ENCODE measurements around the gene NRXN3. TPM values are rescaled to one million over a fixed set of nuclear protein-coding genes. Genes with fewer than 3 reads are reported as not detected.

Gene NRXN3
- total RNA-seq, 5 donors from 2014 or later (not counting 1 experiment from before 2014, with no cell fraction given), result not detected

GRCh38 chr14:79528828-79529416 lies 1358.7 kb downstream of the NRXN3 start:
- CTCF ChIA-PET, result no interaction called here

GRCh38 chr14:79530555-79530954 lies 1360.4 kb downstream of the NRXN3 start:
- ATAC-seq (replicated peaks in 1 of 4) (no peak), DNase-seq (no peak)
- Histone ChIP-seq H3K4me1 (ENCODE audit: control insufficient read depth in 1 of 2, extremely low read depth in 1 of 2, insufficient read depth in 2 of 2, low read length in 2 of 2) (no peaks in the 10 kb centered on the region), H3K9me3 (no peaks in the 10 kb centered on the region), H3K36me3 (ENCODE audit: control insufficient read depth in 2 of 2, extremely low read depth in 1 of 2, insufficient read depth in 1 of 2, low read length in 1 of 2) (no peaks in the 10 kb centered on the region), H3K27ac (ENCODE audit: low read length) (no peak overlapping the region), H3K4me3 (ENCODE audit: control insufficient read depth in 1 of 2, extremely low read depth in 1 of 2, low read length in 1 of 2) (no peak overlapping the region), H3K27me3 (replicated peaks in 1 of 2; ENCODE audit: control insufficient read depth in 2 of 2, extremely low read depth in 1 of 2, insufficient read depth in 2 of 2, low read length in 1 of 2) (no peaks in the 10 kb centered on the region)
- Mint-ChIP-seq H3K9me3 (peaks cover 0 to 5% (median 0%) of the 10 kb centered on the region in 3 donors), H3K36me3 (no peaks in the 10 kb centered on the region), H3K27me3 (no peaks in the 10 kb centered on the region), H3K4me3 (no peak overlapping the region), H3K4me1 (no peaks in the 10 kb centered on the region), H3K27ac (no peak overlapping the region)
- POLR2A ChIA-PET, result no interaction called here
- CTCF ChIA-PET, result no interaction called here
- no CpG with 5 or more reads among the region's 1 CpG for WGBS (ENCODE audit: insufficient coverage)

More at GRCh38 chr14:79528828-79529416, 1358.7 kb downstream of the NRXN3 start:
- DNase-seq (no peak), ATAC-seq (replicated peaks in 1 of 4) (no peak)
- H3K4me1 ChIP-seq (ENCODE audit: control insufficient read depth in 1 of 2, extremely low read depth in 1 of 2, insufficient read depth in 2 of 2, low read length in 2 of 2), result no peaks in the 10 kb centered on the region
- H3K27ac ChIP-seq (ENCODE audit: low read length), result no peak overlapping the region
- H3K27me3 ChIP-seq (replicated peaks in 1 of 2; ENCODE audit: control insufficient read depth in 2 of 2, extremely low read depth in 1 of 2, insufficient read depth in 2 of 2, low read length in 1 of 2), result no peaks in the 10 kb centered on the region
- no CpG with 5 or more reads among the region's 16 CpGs for WGBS (ENCODE audit: insufficient coverage)
- Mint-ChIP-seq H3K27ac (no peak overlapping the region), H3K4me1 (no peaks in the 10 kb centered on the region), H3K4me3 (no peak overlapping the region), H3K9me3 (peaks cover 0 to 4% (median 0%) of the 10 kb centered on the region in 3 donors), H3K27me3 (no peaks in the 10 kb centered on the region), H3K36me3 (no peaks in the 10 kb centered on the region)
- no peak overlapping the region for H3K4me3 ChIP-seq (ENCODE audit: control insufficient read depth in 1 of 2, extremely low read depth in 1 of 2, low read length in 1 of 2)
- H3K36me3 ChIP-seq (ENCODE audit: control insufficient read depth in 2 of 2, extremely low read depth in 1 of 2, insufficient read depth in 1 of 2, low read length in 1 of 2), result no peaks in the 10 kb centered on the region
- POLR2A ChIA-PET, result no interaction called here
- H3K9me3 ChIP-seq, result no peaks in the 10 kb centered on the region

- Mint-ChIP-seq H3K27me3 (no peaks in the 10 kb centered on the region), H3K36me3 (no peaks in the 10 kb centered on the region), H3K4me3 (no peak overlapping the region), H3K27ac (no peak overlapping the region), H3K9me3 (peaks cover 6 to 22% (median 10%) of the 10 kb centered on the region in 3 donors), H3K4me1 (no peaks in the 10 kb centered on the region)
- Histone ChIP-seq H3K9me3 (no peaks in the 10 kb centered on the region), H3K36me3 (ENCODE audit: control insufficient read depth in 2 of 2, extremely low read depth in 1 of 2, insufficient read depth in 1 of 2, low read length in 1 of 2) (no peaks in the 10 kb centered on the region), H3K4me3 (ENCODE audit: control insufficient read depth in 1 of 2, extremely low read depth in 1 of 2, low read length in 1 of 2) (no peak overlapping the region), H3K4me1 (ENCODE audit: control insufficient read depth in 1 of 2, extremely low read depth in 1 of 2, insufficient read depth in 2 of 2, low read length in 2 of 2) (no peaks in the 10 kb centered on the region), H3K27ac (ENCODE audit: low read length) (no peak overlapping the region), H3K27me3 (replicated peaks in 1 of 2; ENCODE audit: control insufficient read depth in 2 of 2, extremely low read depth in 1 of 2, insufficient read depth in 2 of 2, low read length in 1 of 2) (no peaks in the 10 kb centered on the region)
- 0% methylated on average over 1 of the region's 8 CpGs for WGBS (ENCODE audit: insufficient coverage)
- POLR2A ChIA-PET, result no interaction called here
- ATAC-seq (replicated peaks in 1 of 4) (no peak), DNase-seq (no peak)
- CTCF ChIA-PET, result no interaction called here
Measured at GRCh38 chr14:79534703-79535353, 1364.7 kb downstream of the NRXN3 start.

- DNase-seq (no peak), ATAC-seq (replicated peaks in 1 of 4) (no peak)
- Mint-ChIP-seq H3K9me3 (peaks cover 6 to 26% (median 10%) of the 10 kb centered on the region in 3 donors), H3K4me3 (no peak overlapping the region), H3K27me3 (peaks cover 0 to 3% of the 10 kb centered on the region in 2 donors), H3K27ac (no peak overlapping the region), H3K36me3 (no peaks in the 10 kb centered on the region), H3K4me1 (no peaks in the 10 kb centered on the region)
- Histone ChIP-seq H3K4me3 (ENCODE audit: control insufficient read depth in 1 of 2, extremely low read depth in 1 of 2, low read length in 1 of 2) (no peak overlapping the region), H3K9me3 (no peaks in the 10 kb centered on the region), H3K4me1 (ENCODE audit: control insufficient read depth in 1 of 2, extremely low read depth in 1 of 2, insufficient read depth in 2 of 2, low read length in 2 of 2) (no peaks in the 10 kb centered on the region), H3K27me3 (replicated peaks in 1 of 2; ENCODE audit: control insufficient read depth in 2 of 2, extremely low read depth in 1 of 2, insufficient read depth in 2 of 2, low read length in 1 of 2) (no peaks in the 10 kb centered on the region), H3K27ac (ENCODE audit: low read length) (no peak overlapping the region), H3K36me3 (ENCODE audit: control insufficient read depth in 2 of 2, extremely low read depth in 1 of 2, insufficient read depth in 1 of 2, low read length in 1 of 2) (no peaks in the 10 kb centered on the region)
- WGBS (ENCODE audit: insufficient coverage), result 100% methylated on average over 1 of the region's 1 CpG
- CTCF ChIA-PET, result no interaction called here
- POLR2A ChIA-PET, result no interaction called here
Measured at GRCh38 chr14:79540394-79540793, 1370.2 kb downstream of the NRXN3 start.

GRCh38 chr14:79542121-79542520 lies 1371.9 kb downstream of the NRXN3 start:
- Histone ChIP-seq H3K9me3 (no peaks in the 10 kb centered on the region), H3K4me3 (ENCODE audit: control insufficient read depth in 1 of 2, extremely low read depth in 1 of 2, low read length in 1 of 2) (no peak overlapping the region), H3K4me1 (ENCODE audit: control insufficient read depth in 1 of 2, extremely low read depth in 1 of 2, insufficient read depth in 2 of 2, low read length in 2 of 2) (no peaks in the 10 kb centered on the region), H3K36me3 (ENCODE audit: control insufficient read depth in 2 of 2, extremely low read depth in 1 of 2, insufficient read depth in 1 of 2, low read length in 1 of 2) (no peaks in the 10 kb centered on the region), H3K27me3 (replicated peaks in 1 of 2; ENCODE audit: control insufficient read depth in 2 of 2, extremely low read depth in 1 of 2, insufficient read depth in 2 of 2, low read length in 1 of 2) (no peaks in the 10 kb centered on the region), H3K27ac (ENCODE audit: low read length) (no peak overlapping the region)
- ATAC-seq (replicated peaks in 1 of 4), result no peak
- H3K4me3 Mint-ChIP-seq, result no peak overlapping the region
- CTCF ChIA-PET, result no interaction called here
- WGBS (ENCODE audit: insufficient coverage), result no CpG with 5 or more reads among the region's 3 CpGs
- H3K36me3 Mint-ChIP-seq, result no peaks in the 10 kb centered on the region
- DNase-seq, result no peak
- peaks cover 0 to 3% of the 10 kb centered on the region in 2 donors for H3K27me3 Mint-ChIP-seq
- H3K9me3 Mint-ChIP-seq, result peaks cover 4 to 18% (median 5%) of the 10 kb centered on the region in 3 donors
- H3K4me1 Mint-ChIP-seq, result no peaks in the 10 kb centered on the region
- no peak overlapping the region for H3K27ac Mint-ChIP-seq
- POLR2A ChIA-PET, result no interaction called here

GRCh38 chr14:79543348-79543747 lies 1373.2 kb downstream of the NRXN3 start:
- Mint-ChIP-seq H3K9me3 (peaks cover 5 to 20% (median 10%) of the 10 kb centered on the region in 3 donors), H3K4me3 (no peak overlapping the region), H3K4me1 (no peaks in the 10 kb centered on the region), H3K27me3 (peaks cover 0 to 3% of the 10 kb centered on the region in 2 donors), H3K27ac (no peak overlapping the region), H3K36me3 (no peaks in the 10 kb centered on the region)
- Histone ChIP-seq H3K27ac (ENCODE audit: low read length) (no peak overlapping the region), H3K4me1 (ENCODE audit: control insufficient read depth in 1 of 2, extremely low read depth in 1 of 2, insufficient read depth in 2 of 2, low read length in 2 of 2) (no peaks in the 10 kb centered on the region), H3K27me3 (replicated peaks in 1 of 2; ENCODE audit: control insufficient read depth in 2 of 2, extremely low read depth in 1 of 2, insufficient read depth in 2 of 2, low read length in 1 of 2) (no peaks in the 10 kb centered on the region), H3K9me3 (no peaks in the 10 kb centered on the region), H3K4me3 (ENCODE audit: control insufficient read depth in 1 of 2, extremely low read depth in 1 of 2, low read length in 1 of 2) (no peak overlapping the region), H3K36me3 (ENCODE audit: control insufficient read depth in 2 of 2, extremely low read depth in 1 of 2, insufficient read depth in 1 of 2, low read length in 1 of 2) (no peaks in the 10 kb centered on the region)
- ATAC-seq (replicated peaks in 1 of 4) (no peak), DNase-seq (no peak)
- ChIA-PET CTCF (no interaction called here), POLR2A (no interaction called here)
- 100% methylated on average over 1 of the region's 1 CpG for WGBS (ENCODE audit: insufficient coverage)
